Uterus (tissue), 4 donors: ENCODE data around the gene POMT2. TPM values are rescaled to one million over a fixed set of nuclear protein-coding genes. Genes with fewer than 3 reads are reported as not detected.

Source experiments
- DNase-seq, 2 donors: peaks; one replicate each; pipeline ENCODE4 v3.0.0-alpha.2; 2019 to 2020
- H3K27ac ChIP-seq, 2 donors: fragments of 200-600 bp; sonication (generic); 1 replicate in 1 of 2; 2 replicates in 1 of 2; pipeline ENCODE4 v1.5.1; 2016 to 2018
- H3K27me3 ChIP-seq, 2 donors: fragments of 200-600 bp; sonication (generic); one replicate each; pipeline ENCODE4 v1.5.1; 2018 to 2019; ENCODE audit warnings: control low read depth in 1 of 2
- H3K36me3 ChIP-seq, 2 donors: fragments of 200-600 bp; sonication (generic); one replicate each; pipeline ENCODE4 v1.5.1; 2019; ENCODE audit warnings: control low read depth in 1 of 2
- H3K4me1 ChIP-seq, 2 donors: fragments of 200-600 bp; sonication (generic); one replicate each; pipeline ENCODE4 v1.5.1; 2018 to 2019; ENCODE audit warnings: control low read depth in 1 of 2
- H3K4me3 ChIP-seq, 2 donors: fragments of 200-600 bp; sonication (generic); 1 replicate in 1 of 2; 2 replicates in 1 of 2; pipeline ENCODE4 v1.5.1; 2018 to 2019; ENCODE audit warnings: mild to moderate bottlenecking in 1 of 2
- H3K9me3 ChIP-seq, 2 donors: fragments of 200-600 bp; sonication (generic); one replicate each; pipeline ENCODE4 v1.5.1; 2019; ENCODE audit warnings: control low read depth in 1 of 2
- POLR2A ChIP-seq, 2 donors: fragments of 450-650 bp; IDR thresholded peaks; one replicate each; pipeline ENCODE4 v1.6.1; 2016; ENCODE audit warnings: antibody characterized with exemption in 2 of 2, mild to moderate bottlenecking in 1 of 2, moderate library complexity in 1 of 2
- intact Hi-C: fragments of 100-400 bp; cut with DNase I; formaldehyde crosslinking; loops from one replicate; pipeline ENCODE4 v1.15.1; 2023; ENCODE audit warnings: low total_unique reads
- microRNA counts, 2 donors: library from miRNA; unstranded; fragments of <30 nt; microRNA quantifications; one replicate each; lab custom pipeline; 2016 to 2017
- microRNA-seq: library from miRNA; unstranded; fragments of <30 nt; microRNA quantifications from one replicate; pipeline ENCODE4, GENCODE V29; 2016; ENCODE audit warnings: borderline microRNAs expressed, borderline replicate concordance
- small RNA-seq: library from RNA; depleted of rRNA; stranded (forward); fragments of <200 nt; gene quantifications from one replicate; pipeline ENCODE3, GENCODE V24; 2016
- total RNA-seq, 4 donors: library from RNA; depleted of rRNA in 3 of 4; stranded (reverse); fragments of >200 nt in 3 of 4; gene quantifications; one replicate each; pipeline versions ENCODE4 v1.1.0 to v1.2.4, GENCODE V29; 2014 to 2023
- TF ChIP-seq, protein P1 (sequence below), 4 experiments: fragments of 200-600 bp in 2 of 4; fragments of 450-650 bp in 2 of 4; sonication (generic) in 2 of 4; IDR thresholded peaks; one replicate each; pipeline ENCODE4 v1.5.1; 2016 to 2019; ENCODE audit warnings: antibody characterized with exemption in 4 of 4, mild to moderate bottlenecking in 2 of 4, moderate library complexity in 1 of 4
- donor health status: DM: yes; HTN: yes; CAD: no.

Gene POMT2
- total RNA-seq, 4 donors from 2014 or later: 2.1 to 72.2 (median 27.9) TPM

DNA sequence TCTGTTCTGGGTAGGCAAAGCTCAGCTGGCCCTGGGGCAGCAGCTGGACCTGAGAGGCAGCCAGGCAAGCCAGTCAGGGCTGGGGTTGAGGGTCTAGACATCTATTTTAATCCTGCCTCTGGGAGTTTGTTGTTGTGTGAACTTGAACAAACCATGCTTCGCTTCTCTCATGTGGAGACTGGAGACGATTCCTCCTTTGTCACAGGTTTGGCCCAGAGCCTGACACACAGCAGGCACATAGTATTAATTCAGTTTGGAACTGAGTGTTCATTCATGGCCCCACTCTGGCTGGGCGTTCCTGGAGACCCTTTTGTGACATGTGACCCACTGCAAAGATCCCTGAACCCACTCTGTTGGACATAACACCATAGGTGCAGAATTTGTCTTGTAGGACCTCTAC lies 89.0 kb downstream of the POMT2 start:
- TF ChIP-seq, protein P1, sequence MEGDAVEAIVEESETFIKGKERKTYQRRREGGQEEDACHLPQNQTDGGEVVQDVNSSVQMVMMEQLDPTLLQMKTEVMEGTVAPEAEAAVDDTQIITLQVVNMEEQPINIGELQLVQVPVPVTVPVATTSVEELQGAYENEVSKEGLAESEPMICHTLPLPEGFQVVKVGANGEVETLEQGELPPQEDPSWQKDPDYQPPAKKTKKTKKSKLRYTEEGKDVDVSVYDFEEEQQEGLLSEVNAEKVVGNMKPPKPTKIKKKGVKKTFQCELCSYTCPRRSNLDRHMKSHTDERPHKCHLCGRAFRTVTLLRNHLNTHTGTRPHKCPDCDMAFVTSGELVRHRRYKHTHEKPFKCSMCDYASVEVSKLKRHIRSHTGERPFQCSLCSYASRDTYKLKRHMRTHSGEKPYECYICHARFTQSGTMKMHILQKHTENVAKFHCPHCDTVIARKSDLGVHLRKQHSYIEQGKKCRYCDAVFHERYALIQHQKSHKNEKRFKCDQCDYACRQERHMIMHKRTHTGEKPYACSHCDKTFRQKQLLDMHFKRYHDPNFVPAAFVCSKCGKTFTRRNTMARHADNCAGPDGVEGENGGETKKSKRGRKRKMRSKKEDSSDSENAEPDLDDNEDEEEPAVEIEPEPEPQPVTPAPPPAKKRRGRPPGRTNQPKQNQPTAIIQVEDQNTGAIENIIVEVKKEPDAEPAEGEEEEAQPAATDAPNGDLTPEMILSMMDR (IDR thresholded peaks at IDR 0.05): no peak
- TF ChIP-seq POLR2A (IDR thresholded peaks at IDR 0.05): no peak
- Histone ChIP-seq H3K9me3 (no peaks in the 10 kb centered on the region), H3K36me3 (no peaks in the 10 kb centered on the region), H3K4me1 (no peaks in the 10 kb centered on the region), H3K4me3 (no peak overlapping the region), H3K27ac (no peak overlapping the region), H3K27me3 (no peaks in the 10 kb centered on the region)
- intact Hi-C loops: no loop called here
- DNase-seq: no peak

DNA sequence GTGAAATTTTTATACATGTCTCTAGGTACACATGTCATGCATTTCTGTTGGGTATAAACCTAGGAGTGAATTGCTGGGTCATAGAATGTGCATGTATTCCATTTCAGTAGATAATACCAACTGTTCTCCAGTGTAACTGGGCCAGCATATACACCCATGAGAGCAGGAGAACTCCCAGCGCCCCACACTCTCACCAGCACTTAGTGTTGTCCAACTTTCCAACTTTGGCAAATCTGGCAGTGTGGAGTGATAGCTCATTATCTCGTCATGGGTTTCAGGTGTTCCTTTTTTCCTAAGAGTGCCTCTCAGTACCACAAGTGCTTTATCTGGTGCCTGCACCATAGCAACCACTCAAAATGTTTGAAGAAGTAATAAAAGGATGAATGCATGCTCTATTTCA lies 89.8 kb downstream of the POMT2 start:
- Histone ChIP-seq H3K27ac (no peak overlapping the region), H3K27me3 (no peaks in the 10 kb centered on the region), H3K4me1 (no peaks in the 10 kb centered on the region), H3K4me3 (no peak overlapping the region), H3K9me3 (no peaks in the 10 kb centered on the region), H3K36me3 (no peaks in the 10 kb centered on the region)
- intact Hi-C loops: no loop called here
- DNase-seq: no peak
- TF ChIP-seq, protein P1 (IDR thresholded peaks at IDR 0.05): no peak
- TF ChIP-seq POLR2A (IDR thresholded peaks at IDR 0.05): no peak

DNA sequence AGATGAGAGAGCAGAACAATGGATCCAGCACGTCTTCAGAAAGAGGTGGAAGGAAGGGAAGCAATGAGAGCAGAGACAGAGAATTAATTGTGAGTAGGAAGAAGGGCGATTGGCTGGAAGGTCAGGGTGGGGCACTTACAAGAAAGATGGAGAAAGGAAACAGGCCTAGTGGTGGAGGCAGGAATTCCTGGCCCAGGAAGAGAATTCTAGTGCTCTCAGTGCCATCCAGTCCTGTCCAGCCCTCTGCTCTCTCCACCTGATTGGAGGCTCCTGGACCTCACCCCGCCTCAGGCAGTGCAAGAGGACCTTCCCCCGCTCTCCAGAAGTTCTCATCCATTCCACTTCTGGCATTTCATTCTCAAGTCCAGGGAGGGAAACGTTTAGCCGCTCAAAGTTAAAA lies 92.6 kb downstream of the POMT2 start:
- H3K36me3 ChIP-seq: no peaks in the 10 kb centered on the region
- H3K9me3 ChIP-seq: no peaks in the 10 kb centered on the region
- TF ChIP-seq, protein P1 (IDR thresholded peaks at IDR 0.05): no peak
- TF ChIP-seq POLR2A (IDR thresholded peaks at IDR 0.05): no peak
- DNase-seq: no peak
- H3K4me3 ChIP-seq: no peak overlapping the region
- no peaks in the 10 kb centered on the region for H3K27me3 ChIP-seq
- no peaks in the 10 kb centered on the region for H3K4me1 ChIP-seq
- intact Hi-C loops: no loop called here
- no peak overlapping the region for H3K27ac ChIP-seq

DNA sequence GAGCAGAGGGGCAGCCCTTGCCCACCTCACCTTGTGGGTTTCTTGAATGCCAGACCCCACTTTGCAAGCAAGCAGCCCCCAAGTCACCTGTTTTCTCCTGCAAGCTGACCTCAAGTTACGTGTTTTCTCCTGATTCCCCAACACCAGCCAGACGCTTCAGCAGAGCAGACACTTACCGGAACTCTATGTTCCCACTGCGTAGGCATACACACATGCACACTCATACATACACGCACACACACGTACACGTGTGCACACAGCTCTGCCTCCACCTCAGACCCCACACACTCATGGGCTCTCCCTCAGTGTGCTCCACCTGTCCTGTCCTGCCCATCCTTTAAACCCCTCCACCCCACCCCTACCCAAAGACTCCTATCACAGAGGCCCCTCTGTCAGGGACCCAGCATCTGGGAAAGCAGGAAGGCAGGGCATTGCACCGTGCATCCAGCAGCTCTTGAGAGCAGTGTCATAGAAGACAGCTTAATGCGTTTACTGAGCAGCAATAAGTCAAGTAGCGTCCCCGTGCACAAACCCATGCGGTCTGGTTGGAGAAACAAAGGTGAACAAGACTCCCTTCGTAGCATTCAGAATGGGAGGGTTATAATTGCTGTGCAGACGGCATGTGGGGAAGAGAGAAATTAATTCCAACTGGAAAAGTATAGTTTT lies 94.7 kb downstream of the POMT2 start:
- DNase-seq: no peak
- no peak overlapping the region for H3K27ac ChIP-seq
- TF ChIP-seq, protein P1 (IDR thresholded peaks at IDR 0.05): no peak
- no peak for TF ChIP-seq POLR2A (IDR thresholded peaks at IDR 0.05)
- no peak overlapping the region for H3K4me3 ChIP-seq
- H3K9me3 ChIP-seq: no peaks in the 10 kb centered on the region
- no peaks in the 10 kb centered on the region for H3K4me1 ChIP-seq
- H3K36me3 ChIP-seq: no peaks in the 10 kb centered on the region
- intact Hi-C loops: no loop called here
- no peaks in the 10 kb centered on the region for H3K27me3 ChIP-seq

DNA sequence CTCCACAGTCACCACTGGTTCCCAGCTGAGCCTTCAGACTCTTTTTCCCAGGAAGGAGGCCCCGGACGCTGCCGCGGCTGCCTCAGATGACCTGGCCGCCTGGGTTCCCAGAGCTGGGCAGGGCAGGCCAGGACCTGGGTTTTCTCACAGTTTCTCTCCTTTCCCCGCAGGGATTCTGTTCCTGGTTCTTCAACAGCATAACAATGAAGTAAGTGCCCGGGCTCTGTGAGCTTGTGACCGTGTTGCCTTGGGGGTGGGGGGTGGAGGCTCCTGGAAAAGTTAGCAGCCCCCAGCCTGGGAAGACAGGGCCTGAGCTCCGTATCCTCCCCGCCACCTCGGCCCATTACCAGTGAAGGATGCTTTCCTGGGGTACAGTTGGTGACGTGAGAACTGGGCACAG lies 95.4 kb downstream of the POMT2 start:
- H3K27ac ChIP-seq: no peak overlapping the region
- H3K9me3 ChIP-seq: no peaks in the 10 kb centered on the region
- no peaks in the 10 kb centered on the region for H3K36me3 ChIP-seq
- H3K4me1 ChIP-seq: no peaks in the 10 kb centered on the region
- no peak for TF ChIP-seq POLR2A (IDR thresholded peaks at IDR 0.05)
- TF ChIP-seq, protein P1 (IDR thresholded peaks at IDR 0.05): no peak
- no peak for DNase-seq
- no peak overlapping the region for H3K4me3 ChIP-seq
- H3K27me3 ChIP-seq: no peaks in the 10 kb centered on the region
- intact Hi-C loops: no loop called here

MicroRNAs encoded within 50 kb of the gene (microRNA counts, 767-probe panel; counts per million panel counts)
- 3,987 to 5,835 counts per million in 2 donors for microRNA hsa-miR-1260a (lab: Ali Mortazavi, UCI)

Small RNA genes within 50 kb of the gene (microRNA-seq; reads per million reads assigned to microRNA genes)
- not detected for gene MIR1260A

Small RNA genes within 50 kb of the gene (small RNA-seq; reads per million reads assigned to genes)
- gene MIR1260A: not detected

Other genes with a start within 250 kb of the POMT2 start
- gene CIPC, start 222.6 kb downstream of the POMT2 start, total RNA-seq: 10 to 100 TPM in 3 of 4 donors, 1 to 10 TPM in 1; 8.2 to 71.8 (median 28.1) TPM
- gene ZDHHC22, start 179.1 kb downstream of the POMT2 start, total RNA-seq: not detected
- 1 to 10 TPM in 1 of 4 donors, under 1 TPM in 1, not detected in 2; 0.98 to 1.9 TPM for gene TMEM63C, start 139.1 kb downstream of the POMT2 start, total RNA-seq
- gene NGB, start 49.7 kb downstream of the POMT2 start, total RNA-seq: not detected
- 10 to 100 TPM in 2 of 4 donors, 1 to 10 TPM in 2; 1.8 to 24.4 (median 8.4) TPM for gene GSTZ1, start 153 bp upstream of the POMT2 start, total RNA-seq
- 10 to 100 TPM in 2 of 4 donors, 1 to 10 TPM in 2; 4.4 to 16.6 (median 10.5) TPM for gene TMED8, start 56.2 kb upstream of the POMT2 start, total RNA-seq
- 1 to 10 TPM in 1 of 4 donors, under 1 TPM in 2, not detected in 1; under 0.01 to 3.1 (median 0.55) TPM for gene SAMD15, start 56.5 kb upstream of the POMT2 start, total RNA-seq
- gene NOXRED1, start 102.6 kb upstream of the POMT2 start, total RNA-seq: under 1 TPM in 2 of 4 donors, not detected in 2; 0.41 to 0.76 TPM
- gene VIPAS39, start 136.7 kb upstream of the POMT2 start, total RNA-seq: 10 to 100 TPM in 3 of 4 donors, 1 to 10 TPM in 1; 7.4 to 54.1 (median 23.6) TPM
- gene AHSA1, start 137.2 kb upstream of the POMT2 start, total RNA-seq: 1,000 to 10,000 TPM in 1 of 4 donors, 100 to 1,000 TPM in 2, 10 to 100 TPM in 1; 91.8 to 1,536 (median 141) TPM
- 1 to 10 TPM in 1 of 4 donors, under 1 TPM in 1, not detected in 2; 0.69 to 1.5 TPM for gene ISM2, start 177.9 kb upstream of the POMT2 start, total RNA-seq